HepG2 (cell line): ENCODE data around the gene TGFA. TPM values are rescaled to one million over a fixed set of nuclear protein-coding genes. Genes with fewer than 3 reads are reported as not detected.

Source experiments
- CEBPG ChIP-seq: IDR thresholded peaks from 2 replicates; pipeline ENCODE4 v1.6.1; 2016
- FOXA3 ChIP-seq: IDR thresholded peaks from 2 replicates; pipeline ENCODE4 v1.6.1; 2016; ENCODE audit warnings: missing genetic modification reagents, missing compliant biosample characterization
- FOXO1 ChIP-seq: sonication (generic); formaldehyde crosslinking; IDR thresholded peaks from 2 replicates; pipeline ENCODE4 v1.4.0; 2020; ENCODE audit warnings: missing genetic modification reagents
- SOX6 ChIP-seq, 2 experiments: fragments of 450-650 bp in 1 of 2; sonication (generic) in 1 of 2; formaldehyde crosslinking in 1 of 2; IDR thresholded peaks; 2 replicates each; pipeline versions ENCODE4 v1.4.0 to v1.6.1; 2017 to 2020; ENCODE audit warnings: antibody characterized with exemption in 1 of 2, mild to moderate bottlenecking in 1 of 2, missing genetic modification reagents in 1 of 2
- ZMYM4 ChIP-seq: sonication (generic); formaldehyde crosslinking; IDR thresholded peaks from 2 replicates; pipeline ENCODE4 v1.8.1; 2023; ENCODE audit warnings: mild to moderate bottlenecking, missing genetic modification reagents
- ZNF672 ChIP-seq: sonication (generic); formaldehyde crosslinking; IDR thresholded peaks from 2 replicates; pipeline ENCODE4 v1.8.1; 2022; ENCODE audit warnings: missing genetic modification reagents
- polyA plus RNA-seq, 8 experiments: library from polyadenylated mRNA; depleted of rRNA in 3 of 8; stranded (reverse) in 7 of 8; unstranded in 1 of 8; fragments of >200 nt; fragmentation: Illumina TruSeq in 4 of 8; extraction: Trizol in 4 of 8; gene quantifications; 2 replicates each; pipeline versions ENCODE4 v1.2.1 to v1.2.3, GENCODE V29; 2011 to 2016; ENCODE audit warnings: low read depth in 4 of 8, missing spikeins in 1 of 8, mixed read lengths in 1 of 8; ENCODE audit not compliant: insufficient read depth in 1 of 8
- total RNA-seq, 5 experiments: library from RNA; depleted of rRNA; stranded (reverse); fragments of >200 nt; fragmentation: Illumina TruSeq; extraction: Trizol; gene quantifications; 2 replicates each; pipeline ENCODE4 v1.2.3, GENCODE V29; 2016; ENCODE audit warnings: low read depth in 1 of 5
- TF ChIP-seq, protein P1 (sequence below), 2 experiments: fragments of 450-650 bp in 1 of 2; sonication (generic) in 1 of 2; formaldehyde crosslinking; IDR thresholded peaks; 2 replicates each; pipeline versions ENCODE4 v1.5.0 to v1.8.0; 2020 to 2022; ENCODE audit warnings: mild to moderate bottlenecking in 1 of 2, missing genetic modification reagents in 1 of 2
- TF ChIP-seq, protein P2 (sequence below): sonication (generic); formaldehyde crosslinking; IDR thresholded peaks from 2 replicates; pipeline ENCODE4 v1.5.0; 2020; ENCODE audit warnings: missing genetic modification reagents
- TF ChIP-seq, protein P3 (sequence below): sonication (generic); formaldehyde crosslinking; IDR thresholded peaks from 2 replicates; pipeline ENCODE4 v1.4.0; 2020; ENCODE audit warnings: mild to moderate bottlenecking, missing genetic modification reagents

TGFA gene
- total and polyA plus RNA-seq, 2 of the 13 experiments (the other 11 are each of a cell fraction or from before 2014, with no cell fraction given), result 7.8 to 15.3 TPM

DNA sequence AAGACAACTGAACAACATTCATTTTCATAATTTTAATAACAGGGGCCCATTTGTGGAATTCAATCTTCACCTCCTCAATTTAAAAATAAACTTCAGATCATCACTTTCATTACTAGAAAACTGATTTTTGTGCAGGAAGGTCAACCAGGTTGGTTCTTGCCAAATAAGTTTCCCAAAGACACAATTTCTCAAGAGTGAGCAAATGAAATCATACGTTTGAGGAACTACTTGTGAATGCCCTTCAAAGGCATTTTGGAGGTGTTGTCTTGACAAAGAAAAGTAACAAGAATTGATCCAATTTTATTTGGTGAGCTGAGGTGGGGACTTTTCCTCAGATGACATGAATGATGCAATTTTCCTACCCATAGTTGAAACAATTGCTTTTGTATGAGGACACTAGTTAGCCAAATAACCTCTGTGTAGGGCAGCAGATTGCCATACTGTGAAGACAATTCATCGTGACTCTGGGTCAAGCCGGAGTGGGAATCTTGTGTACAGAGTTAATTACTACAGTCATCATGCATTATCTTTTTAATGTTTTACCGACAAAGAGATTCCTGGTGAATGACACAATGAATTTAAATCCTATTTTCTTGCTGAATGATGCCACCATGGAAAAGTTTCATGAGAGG, 121.8 kb downstream of the TGFA start (continued):
- TF ChIP-seq SOX6 (IDR thresholded peaks at IDR 0.05) (no peak), SOX6 (CRISPR knock-in tag; IDR thresholded peaks at IDR 0.05) (peak; percentile 75), ZMYM4 (CRISPR knock-in tag) (no peak), ZNF672 (CRISPR knock-in tag) (no peak), FOXO1 (no peak), FOXA3 (peak; percentile 19; the same call in 1 of the 2 replicates), CEBPG (peak; percentile 65)
- TF ChIP-seq, protein P1, sequence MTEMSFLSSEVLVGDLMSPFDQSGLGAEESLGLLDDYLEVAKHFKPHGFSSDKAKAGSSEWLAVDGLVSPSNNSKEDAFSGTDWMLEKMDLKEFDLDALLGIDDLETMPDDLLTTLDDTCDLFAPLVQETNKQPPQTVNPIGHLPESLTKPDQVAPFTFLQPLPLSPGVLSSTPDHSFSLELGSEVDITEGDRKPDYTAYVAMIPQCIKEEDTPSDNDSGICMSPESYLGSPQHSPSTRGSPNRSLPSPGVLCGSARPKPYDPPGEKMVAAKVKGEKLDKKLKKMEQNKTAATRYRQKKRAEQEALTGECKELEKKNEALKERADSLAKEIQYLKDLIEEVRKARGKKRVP (CRISPR knock-in tag; IDR thresholded peaks at IDR 0.05), result peak in 1 of 2 experiments; percentile 94; a peak in 2 of 4 replicates
- TF ChIP-seq, protein P2, sequence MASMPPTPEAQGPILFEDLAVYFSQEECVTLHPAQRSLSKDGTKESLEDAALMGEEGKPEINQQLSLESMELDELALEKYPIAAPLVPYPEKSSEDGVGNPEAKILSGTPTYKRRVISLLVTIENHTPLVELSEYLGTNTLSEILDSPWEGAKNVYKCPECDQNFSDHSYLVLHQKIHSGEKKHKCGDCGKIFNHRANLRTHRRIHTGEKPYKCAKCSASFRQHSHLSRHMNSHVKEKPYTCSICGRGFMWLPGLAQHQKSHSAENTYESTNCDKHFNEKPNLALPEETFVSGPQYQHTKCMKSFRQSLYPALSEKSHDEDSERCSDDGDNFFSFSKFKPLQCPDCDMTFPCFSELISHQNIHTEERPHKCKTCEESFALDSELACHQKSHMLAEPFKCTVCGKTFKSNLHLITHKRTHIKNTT (CRISPR knock-in tag), result no peak
- TF ChIP-seq, protein P3, sequence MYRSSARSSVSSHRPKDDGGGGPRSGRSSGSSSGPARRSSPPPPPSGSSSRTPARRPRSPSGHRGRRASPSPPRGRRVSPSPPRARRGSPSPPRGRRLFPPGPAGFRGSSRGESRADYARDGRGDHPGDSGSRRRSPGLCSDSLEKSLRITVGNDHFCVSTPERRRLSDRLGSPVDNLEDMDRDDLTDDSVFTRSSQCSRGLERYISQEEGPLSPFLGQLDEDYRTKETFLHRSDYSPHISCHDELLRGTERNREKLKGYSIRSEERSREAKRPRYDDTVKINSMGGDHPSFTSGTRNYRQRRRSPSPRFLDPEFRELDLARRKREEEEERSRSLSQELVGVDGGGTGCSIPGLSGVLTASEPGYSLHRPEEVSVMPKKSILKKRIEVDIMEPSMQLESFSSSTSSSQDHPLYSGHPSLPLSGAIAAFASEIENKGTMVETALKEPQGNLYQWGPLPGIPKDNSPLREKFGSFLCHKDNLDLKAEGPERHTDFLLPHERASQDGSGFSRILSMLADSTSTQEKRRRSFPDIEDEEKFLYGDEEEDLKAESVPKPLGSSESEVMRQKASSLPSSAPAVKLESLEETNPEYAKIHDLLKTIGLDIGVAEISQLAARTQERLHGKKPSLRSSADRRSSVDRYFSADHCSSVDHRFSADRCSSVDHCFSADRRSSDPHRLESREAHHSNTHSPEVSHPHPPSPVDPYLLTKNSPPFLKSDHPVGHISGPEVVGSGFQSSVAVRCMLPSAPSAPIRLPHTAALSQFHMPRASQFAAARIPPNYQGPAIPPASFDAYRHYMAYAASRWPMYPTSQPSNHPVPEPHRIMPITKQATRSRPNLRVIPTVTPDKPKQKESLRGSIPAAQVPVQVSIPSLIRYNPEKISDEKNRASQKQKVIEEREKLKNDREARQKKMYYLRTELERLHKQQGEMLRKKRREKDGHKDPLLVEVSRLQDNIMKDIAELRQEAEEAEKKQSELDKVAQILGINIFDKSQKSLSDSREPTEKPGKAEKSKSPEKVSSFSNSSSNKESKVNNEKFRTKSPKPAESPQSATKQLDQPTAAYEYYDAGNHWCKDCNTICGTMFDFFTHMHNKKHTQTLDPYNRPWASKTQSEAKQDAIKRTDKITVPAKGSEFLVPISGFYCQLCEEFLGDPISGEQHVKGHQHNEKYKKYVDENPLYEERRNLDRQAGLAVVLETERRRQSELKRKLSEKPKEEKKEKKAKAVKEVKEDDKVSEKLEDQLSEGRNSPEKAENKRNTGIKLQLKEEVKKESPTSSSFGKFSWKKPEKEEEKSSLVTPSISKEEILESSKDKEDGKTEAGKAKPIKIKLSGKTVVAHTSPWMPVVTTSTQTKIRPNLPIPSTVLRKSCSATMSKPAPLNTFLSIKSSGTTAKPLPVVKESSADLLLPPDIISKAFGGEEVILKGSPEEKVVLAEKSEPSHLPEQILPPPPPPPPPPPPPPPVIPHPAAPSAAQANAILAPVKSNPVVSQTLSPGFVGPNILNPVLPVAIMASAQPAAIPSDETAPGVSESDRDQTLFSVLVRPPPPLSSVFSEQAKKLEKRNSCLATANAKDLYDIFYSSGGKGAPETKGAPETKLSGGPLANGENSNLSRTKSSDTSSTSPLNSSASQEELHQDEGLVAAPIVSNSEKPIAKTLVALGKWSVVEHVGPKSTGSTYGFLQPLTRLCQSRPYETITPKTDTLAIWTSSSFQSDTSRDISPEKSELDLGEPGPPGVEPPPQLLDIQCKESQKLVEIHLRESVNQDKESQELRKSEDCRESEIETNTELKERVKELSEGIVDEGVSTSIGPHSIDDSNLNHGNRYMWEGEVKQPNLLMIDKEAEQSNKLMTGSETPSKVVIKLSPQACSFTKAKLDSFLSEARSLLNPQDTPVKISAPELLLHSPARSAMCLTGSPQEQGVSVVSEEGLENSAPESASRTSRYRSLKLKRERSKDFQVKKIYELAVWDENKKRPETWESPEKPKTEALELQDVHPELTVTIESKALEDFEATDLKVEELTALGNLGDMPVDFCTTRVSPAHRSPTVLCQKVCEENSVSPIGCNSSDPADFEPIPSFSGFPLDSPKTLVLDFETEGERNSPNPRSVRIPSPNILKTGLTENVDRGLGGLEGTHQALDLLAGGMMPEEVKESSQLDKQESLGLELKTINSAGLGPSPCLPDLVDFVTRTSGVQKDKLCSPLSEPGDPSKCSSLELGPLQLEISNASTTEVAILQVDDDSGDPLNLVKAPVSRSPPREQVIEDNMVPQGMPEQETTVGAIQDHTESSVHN, result no peak
